Measurements from ENCODE around the gene CCDC40.
A peak's percentile ranks its signal among the peaks of the same experiment; 100 is the strongest.
"Not testable (repeated sequence)": the region's sequence is repeated elsewhere in the genome, so short reads cannot be mapped to it uniquely, and the experiment has no call there.

Gene CCDC40

DNA sequence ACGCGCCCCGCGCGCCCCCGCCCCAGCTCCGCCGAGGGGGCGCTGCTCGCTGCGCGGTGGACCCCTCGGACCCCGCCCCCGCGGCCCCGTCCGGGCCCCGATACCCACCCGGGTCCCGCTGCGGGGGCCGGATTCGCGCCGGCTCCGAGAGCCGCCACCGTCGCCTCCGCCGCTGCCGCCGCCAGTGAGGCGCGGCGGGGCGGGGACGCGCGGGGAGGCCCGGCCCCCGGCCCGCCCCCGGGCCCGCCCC lies 830 bp upstream of the CCDC40 start, which contains the start of gene TBC1D16:
TBC1D16 (minus strand) TSS at position 186 of the 250 bp plus-strand sequence. CDS start 22,325 bp downstream, outside the sequence.
- ChIA-PET POLR2A (no interaction called here), CTCF (interaction anchor here (2.1 to 10.8 kb wide), 2 partner anchors 28 to 66 kb away, joined by 7 to 212 read pairs; partner anchors contain the start of gene GAA)
- TF ChIP-seq, protein P1, sequence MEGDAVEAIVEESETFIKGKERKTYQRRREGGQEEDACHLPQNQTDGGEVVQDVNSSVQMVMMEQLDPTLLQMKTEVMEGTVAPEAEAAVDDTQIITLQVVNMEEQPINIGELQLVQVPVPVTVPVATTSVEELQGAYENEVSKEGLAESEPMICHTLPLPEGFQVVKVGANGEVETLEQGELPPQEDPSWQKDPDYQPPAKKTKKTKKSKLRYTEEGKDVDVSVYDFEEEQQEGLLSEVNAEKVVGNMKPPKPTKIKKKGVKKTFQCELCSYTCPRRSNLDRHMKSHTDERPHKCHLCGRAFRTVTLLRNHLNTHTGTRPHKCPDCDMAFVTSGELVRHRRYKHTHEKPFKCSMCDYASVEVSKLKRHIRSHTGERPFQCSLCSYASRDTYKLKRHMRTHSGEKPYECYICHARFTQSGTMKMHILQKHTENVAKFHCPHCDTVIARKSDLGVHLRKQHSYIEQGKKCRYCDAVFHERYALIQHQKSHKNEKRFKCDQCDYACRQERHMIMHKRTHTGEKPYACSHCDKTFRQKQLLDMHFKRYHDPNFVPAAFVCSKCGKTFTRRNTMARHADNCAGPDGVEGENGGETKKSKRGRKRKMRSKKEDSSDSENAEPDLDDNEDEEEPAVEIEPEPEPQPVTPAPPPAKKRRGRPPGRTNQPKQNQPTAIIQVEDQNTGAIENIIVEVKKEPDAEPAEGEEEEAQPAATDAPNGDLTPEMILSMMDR (IDR thresholded peaks at IDR 0.05; ENCODE audit: insufficient read depth, low read length, missing control alignments) = no peak
- DNase-seq (ENCODE audit: low read depth, low spot score) = no peak
- H3K4me3 ChIP-seq (ENCODE audit: low read depth, low read length) = peak within 1 kb of the TSS; percentile 88

DNA sequence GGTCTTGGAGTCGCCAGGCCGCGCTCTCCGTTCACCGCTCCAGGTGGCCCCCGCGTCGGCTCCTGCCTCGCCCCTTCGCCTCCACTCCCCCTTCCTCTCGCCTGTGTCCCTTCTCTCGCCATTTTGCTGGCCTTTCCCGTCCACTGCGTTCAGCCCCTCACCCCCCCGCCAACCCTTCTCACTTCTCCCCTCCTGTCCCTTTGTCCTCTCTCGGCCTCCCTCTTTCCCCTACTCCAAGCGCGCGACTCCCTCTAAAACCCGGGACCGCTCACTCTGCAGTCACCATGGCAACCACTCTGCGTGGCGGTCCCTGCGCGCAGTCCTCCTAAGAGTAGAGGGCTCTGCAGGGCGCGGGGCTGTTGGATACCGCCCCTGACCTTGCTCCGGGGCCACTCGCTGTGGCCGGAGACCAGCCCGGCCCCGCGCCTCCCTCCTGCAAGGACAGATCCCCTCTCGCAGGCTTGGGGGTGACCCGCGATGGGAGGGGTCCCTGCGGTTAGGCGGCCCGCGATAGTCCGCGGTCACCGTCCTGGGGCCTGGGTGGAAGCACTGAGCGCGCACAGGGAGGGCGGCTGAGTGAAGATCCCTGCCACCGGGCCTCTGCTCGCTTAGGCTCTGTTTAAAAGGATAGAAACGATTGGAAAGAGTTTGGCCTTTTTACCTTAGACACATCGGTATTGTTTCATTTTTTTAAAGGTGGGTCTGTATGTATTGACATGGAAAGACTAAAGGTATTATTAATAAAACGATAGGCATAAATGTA lies 454 bp downstream of the CCDC40 start:
- TF ChIP-seq, protein P1 (IDR thresholded peaks at IDR 0.05; ENCODE audit: insufficient read depth, low read length, missing control alignments) = no peak
- ChIA-PET POLR2A (no interaction called here), CTCF (interaction anchor here (1.0 kb wide), 1 partner anchor 65 kb away, joined by 3 read pairs; the partner anchor contains the start of gene GAA)
- H3K4me3 ChIP-seq (ENCODE audit: low read depth, low read length) = peak overlapping the region; percentile 88
- no peak for DNase-seq (ENCODE audit: low read depth, low spot score)

DNA sequence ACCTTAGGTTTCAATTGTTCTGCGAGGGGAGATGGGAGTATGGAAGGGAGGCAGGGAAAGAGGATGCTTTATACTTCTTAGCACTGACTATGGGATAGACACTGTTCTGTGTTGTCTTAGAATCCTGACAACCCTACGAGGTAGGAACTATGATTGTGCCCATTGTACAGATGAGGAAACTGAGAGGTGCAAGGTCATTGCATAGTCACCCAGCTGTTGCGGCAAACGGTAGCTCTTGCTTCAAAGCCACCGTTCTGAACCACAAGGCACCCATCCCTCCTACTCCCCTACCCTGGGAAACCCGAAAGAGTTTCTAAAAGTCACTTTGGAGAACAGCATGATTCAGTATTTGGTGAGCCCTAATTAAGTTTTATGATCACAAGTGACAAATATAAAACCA lies 7.5 kb downstream of the CCDC40 start:
- DNase-seq (ENCODE audit: low read depth, low spot score) = no peak
- TF ChIP-seq, protein P1 (IDR thresholded peaks at IDR 0.05; ENCODE audit: insufficient read depth, low read length, missing control alignments) = no peak
- H3K4me3 ChIP-seq (ENCODE audit: low read depth, low read length) = no peak overlapping the region
- ChIA-PET POLR2A (no interaction called here), CTCF (interaction anchor here (0.9 kb wide), 1 partner anchor 36 kb away, joined by 3 read pairs; no protein-coding TSS in a partner anchor)

DNA sequence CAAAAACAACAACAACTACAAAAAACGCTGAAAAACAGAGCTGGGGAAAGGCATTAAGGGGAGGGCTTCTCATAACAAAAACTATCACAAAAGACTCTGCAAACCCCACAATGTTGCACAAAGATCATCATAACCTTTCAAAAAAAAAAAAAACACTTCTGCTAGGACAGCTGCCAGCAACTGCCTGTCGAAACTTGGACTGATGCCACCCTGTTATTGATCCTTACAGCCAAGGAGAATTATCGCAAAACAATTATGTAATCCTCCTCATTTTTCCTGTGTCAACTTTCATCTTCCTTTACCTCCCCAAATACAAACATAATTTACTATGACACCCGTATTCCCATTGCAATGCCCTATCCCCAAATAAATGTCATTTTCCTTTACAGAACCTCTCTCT lies 9.3 kb downstream of the CCDC40 start:
- ChIA-PET CTCF (interaction anchor here (0.6 to 1.3 kb wide), 3 partner anchors 11 to 304 kb away, joined by 3 to 4 read pairs (median 3); no protein-coding TSS in a partner anchor), POLR2A (no interaction called here)
- H3K4me3 ChIP-seq (ENCODE audit: low read depth, low read length) = no peak overlapping the region
- TF ChIP-seq, protein P1 (IDR thresholded peaks at IDR 0.05; ENCODE audit: insufficient read depth, low read length, missing control alignments) = no peak
- DNase-seq (ENCODE audit: low read depth, low spot score) = no peak

DNA sequence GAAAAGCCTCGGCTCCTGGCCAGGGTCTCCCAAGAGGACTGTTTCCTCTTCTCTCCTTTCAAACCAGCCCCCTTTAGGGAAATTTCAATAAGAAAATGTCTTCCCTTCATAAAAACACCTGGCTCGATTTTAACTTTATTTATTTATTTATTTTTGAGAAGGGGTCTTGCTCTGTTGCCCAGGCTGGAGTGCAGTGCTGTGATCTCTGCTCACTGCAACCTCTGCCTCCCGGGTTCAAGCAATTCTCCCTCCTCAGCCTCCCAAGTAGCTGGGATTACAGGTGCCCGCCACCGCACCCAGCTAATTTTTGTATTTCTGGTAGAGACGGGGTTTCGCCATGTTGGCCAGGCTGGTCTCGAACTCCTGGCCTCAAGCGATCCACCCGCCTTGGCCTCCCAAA lies 10.3 kb downstream of the CCDC40 start:
- CTCF ChIA-PET; DNase-seq (ENCODE audit: low read depth, low spot score); H3K4me3 ChIP-seq (ENCODE audit: low read depth, low read length); POLR2A ChIA-PET: not testable (repeated sequence)

DNA sequence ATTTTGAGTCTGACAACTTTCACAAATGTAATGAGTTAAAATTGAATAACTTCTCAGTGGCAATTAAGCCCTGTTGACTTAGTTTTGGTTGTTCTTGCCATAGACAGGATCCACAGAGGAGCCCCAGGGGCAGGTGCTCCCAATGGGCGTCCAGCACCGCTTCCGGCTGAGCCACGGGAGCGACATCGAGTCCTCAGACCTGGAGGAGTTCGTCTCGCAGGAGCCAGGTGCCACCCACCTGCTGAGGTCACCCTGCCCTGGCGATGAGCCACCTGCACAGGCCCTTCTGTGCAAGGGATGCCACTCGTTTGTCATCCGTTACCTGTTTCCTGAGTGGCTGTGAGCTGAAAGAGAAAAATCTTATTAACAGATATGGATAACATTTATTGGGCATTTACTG lies 10.7 kb downstream of the CCDC40 start:
- no peak overlapping the region for H3K4me3 ChIP-seq (ENCODE audit: low read depth, low read length)
- POLR2A ChIA-PET = no interaction called here
- TF ChIP-seq, protein P1 (IDR thresholded peaks at IDR 0.05; ENCODE audit: insufficient read depth, low read length, missing control alignments) = no peak
- no peak for DNase-seq (ENCODE audit: low read depth, low spot score)
- CTCF ChIA-PET = no interaction called here

DNA sequence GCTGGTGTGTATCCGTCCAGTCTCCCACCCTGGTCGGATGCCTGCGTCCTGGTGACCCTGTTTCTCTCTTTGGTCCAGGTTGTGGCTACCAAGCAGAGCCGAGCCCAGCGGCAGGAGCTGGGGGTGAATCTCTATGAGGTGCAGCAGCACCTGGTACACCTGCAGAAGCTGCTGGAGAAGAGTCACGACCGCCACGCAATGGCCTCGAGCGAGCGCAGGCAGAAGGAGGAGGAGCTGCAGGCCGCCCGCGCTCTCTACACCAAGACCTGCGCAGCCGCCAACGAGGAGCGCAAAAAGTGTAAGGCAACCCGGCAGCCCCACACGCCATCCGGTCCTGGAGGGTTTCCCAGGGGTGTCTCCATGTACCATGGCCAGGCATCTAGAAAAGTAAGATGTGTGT lies 13.5 kb downstream of the CCDC40 start:
- H3K4me3 ChIP-seq (ENCODE audit: low read depth, low read length) = no peak overlapping the region
- POLR2A ChIA-PET = no interaction called here
- no peak for DNase-seq (ENCODE audit: low read depth, low spot score)
- CTCF ChIA-PET = no interaction called here
- TF ChIP-seq, protein P1 (IDR thresholded peaks at IDR 0.05; ENCODE audit: insufficient read depth, low read length, missing control alignments) = no peak

Measured in AG04449 (cell line).